HAP-1 (cell line): ENCODE data around the gene SLC25A26.
"Not testable (repeated sequence)": the region's sequence is repeated elsewhere in the genome, so short reads cannot be mapped to it uniquely, and the experiment has no call there.

Experiments used
- DNase-seq, 2 experiments: peaks; one replicate each; pipeline ENCODE4 v3.0.0-alpha.2; 2016 to 2020; ENCODE audit warnings: low spot score in 2 of 2
- H3K27me3 ChIP-seq: fragments of 250-450 bp; sonication (Bioruptor Pico); 2 replicates; pipeline ENCODE4 v1.5.1; 2020; ENCODE audit warnings: low read depth, mild to moderate bottlenecking, moderate library complexity
- H3K36me3 ChIP-seq: fragments of 250-450 bp; sonication (Bioruptor Pico); replicated peaks from 2 replicates; pipeline ENCODE4 v1.5.1; 2020; ENCODE audit warnings: mild to moderate bottlenecking
- H3K4me1 ChIP-seq: fragments of 250-450 bp; sonication (Bioruptor Pico); 2 replicates; pipeline ENCODE4 v1.5.1; 2020; ENCODE audit warnings: mild to moderate bottlenecking
- H3K4me3 ChIP-seq: fragments of 250-450 bp; sonication (Bioruptor Pico); 2 replicates; pipeline ENCODE4 v1.5.1; 2020; ENCODE audit warnings: mild to moderate bottlenecking, moderate library complexity
- H3K9me3 ChIP-seq: fragments of 250-450 bp; sonication (Bioruptor Pico); 2 replicates; pipeline ENCODE4 v1.5.1; 2020; ENCODE audit warnings: mild to moderate bottlenecking, moderate library complexity
- in situ Hi-C: fragments of 300-500 bp; cut with MboI; formaldehyde crosslinking; loops from 3 replicates; pipeline ENCODE4 v1.14.3; 2020; ENCODE audit warnings: low sequenced_read_pairs, inconsistent platforms, mixed read lengths

Gene SLC25A26

DNA sequence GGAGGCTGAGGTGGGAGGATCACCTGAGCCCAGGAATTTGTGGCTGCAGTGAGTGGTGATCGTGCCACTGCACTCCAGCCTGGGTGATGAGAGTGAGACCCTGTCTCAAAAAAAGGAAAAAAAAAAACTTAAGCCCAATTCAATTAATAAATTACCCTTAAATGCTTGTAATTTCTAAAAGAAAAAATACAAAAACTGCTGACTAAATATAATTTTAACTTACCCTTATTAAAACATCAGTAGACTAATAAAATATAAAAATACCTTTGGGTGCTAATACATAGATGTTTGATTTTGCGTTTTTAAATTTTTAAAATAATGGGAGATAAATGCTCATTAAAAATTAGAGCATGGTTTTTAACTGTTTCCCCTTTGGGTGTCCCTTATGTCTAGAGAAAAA, 17.5 kb upstream of the SLC25A26 start:
- H3K27me3 ChIP-seq: 0 out of 2 replicates have a peak, but pooled peaks cover 3% of the 10 kb centered on the region
- no peaks in the 10 kb centered on the region for H3K9me3 ChIP-seq
- DNase-seq: no peak
- H3K36me3 ChIP-seq: no peaks in the 10 kb centered on the region
- H3K4me3 ChIP-seq: no peak overlapping the region
- in situ Hi-C loops: no loop called here
- H3K4me1 ChIP-seq: no peaks in the 10 kb centered on the region

DNA sequence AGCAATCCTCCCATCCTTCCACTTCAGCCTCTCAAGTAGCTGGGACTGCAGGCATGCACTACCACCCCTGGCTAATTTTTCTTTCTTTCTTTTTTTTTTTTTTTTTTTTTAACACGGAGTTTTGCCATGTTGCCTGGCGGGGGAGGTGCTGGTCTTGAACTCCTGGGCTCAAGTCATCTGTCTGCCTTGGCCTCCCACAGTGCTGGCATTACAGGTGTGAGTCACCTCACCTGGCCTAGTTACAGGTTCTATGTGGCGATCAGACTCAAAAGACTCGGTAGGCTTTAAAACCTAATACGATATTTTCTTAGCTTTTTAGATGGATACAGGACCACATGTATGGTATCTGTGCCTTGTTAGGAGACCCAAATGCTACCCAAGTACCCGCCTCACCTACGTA, 14.0 kb upstream of the SLC25A26 start:
- in situ Hi-C loops: no loop called here
- H3K4me1 ChIP-seq: no peaks in the 10 kb centered on the region
- no peak overlapping the region for H3K4me3 ChIP-seq
- no peak for DNase-seq
- H3K9me3 ChIP-seq: no peaks in the 10 kb centered on the region
- no peaks in the 10 kb centered on the region for H3K36me3 ChIP-seq
- H3K27me3 ChIP-seq: 0 out of 2 replicates have a peak, but pooled peaks cover 3% of the 10 kb centered on the region

DNA sequence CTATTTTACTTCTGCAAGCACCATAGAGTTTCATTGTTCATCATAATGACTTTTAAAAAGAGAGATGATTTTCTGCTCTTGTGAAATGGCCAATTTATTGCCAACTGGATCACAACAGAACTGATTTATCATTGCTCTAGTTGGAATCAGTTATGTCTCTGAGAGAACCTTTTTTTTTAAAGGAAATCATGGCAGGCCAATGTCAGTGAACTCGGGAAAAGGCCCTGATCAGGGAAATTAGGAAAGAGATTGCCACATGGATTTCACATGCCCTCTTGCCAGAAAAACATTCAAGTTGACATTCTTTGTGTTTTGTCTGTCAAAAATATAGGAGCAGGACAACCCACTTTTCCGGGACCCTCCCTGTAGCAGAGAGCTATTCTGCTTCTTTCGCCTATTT, 12.6 kb upstream of the SLC25A26 start:
- Histone ChIP-seq H3K9me3 (no peaks in the 10 kb centered on the region), H3K4me1 (no peaks in the 10 kb centered on the region), H3K36me3 (no peaks in the 10 kb centered on the region), H3K27me3 (0 out of 2 replicates have a peak, but pooled peaks cover 3% of the 10 kb centered on the region), H3K4me3 (no peak overlapping the region)
- in situ Hi-C loops: no loop called here
- DNase-seq: no peak

DNA sequence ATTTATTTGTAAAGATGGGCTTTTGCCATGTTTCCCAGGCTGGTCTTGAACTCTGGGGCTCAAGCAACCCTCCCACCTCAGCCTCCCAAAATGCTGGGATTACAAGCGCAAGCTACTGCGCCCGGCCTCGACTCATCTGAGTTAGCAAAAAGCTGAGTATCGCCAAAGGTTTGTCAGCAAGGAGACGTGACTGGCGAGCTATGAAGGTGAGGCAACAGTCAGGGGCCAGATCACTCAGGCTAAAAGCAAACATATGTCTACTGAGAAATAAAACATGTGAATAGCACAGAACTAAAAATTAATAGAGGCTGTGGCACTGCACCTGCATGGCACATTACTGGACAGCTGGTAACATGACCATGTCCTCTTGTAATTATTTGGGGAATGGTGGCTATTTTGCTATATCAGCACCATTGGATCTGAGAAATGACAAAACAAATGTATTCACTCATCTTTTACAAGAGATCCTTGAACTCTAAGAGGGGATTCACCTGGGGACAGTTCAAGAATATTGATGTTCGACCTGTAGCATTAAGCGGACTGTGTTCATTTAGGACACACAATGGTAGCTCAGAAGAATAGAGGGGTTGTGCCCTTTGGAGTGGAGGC, 10.0 kb upstream of the SLC25A26 start:
- no peaks in the 10 kb centered on the region for H3K4me1 ChIP-seq
- in situ Hi-C loops: no loop called here
- no peak for DNase-seq
- no peaks in the 10 kb centered on the region for H3K36me3 ChIP-seq
- no peaks in the 10 kb centered on the region for H3K9me3 ChIP-seq
- H3K27me3 ChIP-seq: no peaks in the 10 kb centered on the region
- H3K4me3 ChIP-seq: no peak overlapping the region

DNA sequence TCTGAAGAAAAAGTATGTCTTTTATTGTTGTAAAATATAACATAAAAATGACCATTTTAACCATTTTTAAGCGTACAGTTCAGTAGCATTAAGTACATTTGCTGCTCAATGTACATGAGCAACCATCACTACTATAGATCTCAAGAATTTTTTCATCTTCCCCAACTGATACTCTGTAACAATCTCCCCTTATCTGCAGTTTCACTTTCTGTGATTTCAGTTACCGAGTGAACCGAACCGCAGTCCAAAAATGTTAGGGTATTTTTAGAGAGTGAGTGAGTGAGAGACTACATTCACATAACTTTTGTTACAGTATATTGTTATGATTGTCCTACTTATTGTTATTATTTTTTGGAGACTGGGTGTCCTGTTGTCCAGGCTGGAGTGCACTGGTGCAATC, 9.0 kb upstream of the SLC25A26 start:
- H3K27me3 ChIP-seq: no peaks in the 10 kb centered on the region
- no peaks in the 10 kb centered on the region for H3K4me1 ChIP-seq
- in situ Hi-C loops: no loop called here
- no peak for DNase-seq
- no peaks in the 10 kb centered on the region for H3K36me3 ChIP-seq
- H3K4me3 ChIP-seq: no peak overlapping the region
- H3K9me3 ChIP-seq: no peaks in the 10 kb centered on the region

DNA sequence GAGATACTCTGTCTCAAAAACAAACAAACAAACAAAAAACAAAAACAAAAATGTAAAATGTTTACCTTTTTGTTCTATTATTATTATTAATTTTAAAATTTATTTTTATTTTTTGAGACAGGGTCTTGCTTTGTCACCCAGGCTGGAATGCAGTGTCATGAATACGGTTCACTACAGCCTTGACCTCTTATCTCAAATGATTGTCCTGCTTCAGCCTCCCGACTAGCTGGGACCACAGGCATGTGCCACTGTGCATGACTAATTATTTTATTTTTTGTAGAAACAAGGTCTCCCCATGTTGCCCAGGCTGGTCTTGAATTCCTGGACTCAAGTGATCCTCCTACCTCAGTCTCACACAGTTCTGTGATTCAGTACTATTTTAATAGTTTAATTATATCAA, 5.7 kb upstream of the SLC25A26 start:
- Histone ChIP-seq H3K4me1 (no peaks in the 10 kb centered on the region), H3K4me3 (no peak overlapping the region), H3K9me3 (no peaks in the 10 kb centered on the region), H3K36me3 (no peaks in the 10 kb centered on the region), H3K27me3 (no peaks in the 10 kb centered on the region)
- in situ Hi-C loops: no loop called here
- DNase-seq: no peak

DNA sequence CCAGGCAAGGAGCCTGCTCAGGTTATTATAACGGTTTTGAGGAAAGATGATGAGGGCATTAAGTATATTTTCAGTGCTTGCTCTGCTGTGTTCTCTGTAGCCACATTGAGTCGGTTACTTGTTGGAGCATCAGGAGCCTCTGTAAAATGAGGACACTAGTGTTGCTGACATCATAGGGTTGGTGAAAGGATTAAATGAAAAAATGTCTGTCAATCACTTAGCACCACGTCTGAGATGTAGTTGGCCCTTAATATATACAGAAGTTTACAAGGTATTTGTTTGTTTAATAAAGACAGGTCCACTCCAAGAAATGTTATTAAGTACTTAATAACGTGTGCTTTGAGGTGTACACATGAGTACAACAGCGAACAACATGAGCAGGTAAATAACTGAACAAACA, 735 bp upstream of the SLC25A26 start:
- Histone ChIP-seq H3K36me3 (no peaks in the 10 kb centered on the region), H3K27me3 (no peaks in the 10 kb centered on the region), H3K4me1 (peaks cover 7% of the 10 kb centered on the region; the same call in 1 of the 2 replicates), H3K4me3 (peak overlapping the region; percentile 71), H3K9me3 (no peaks in the 10 kb centered on the region)
- no peak for DNase-seq
- in situ Hi-C loops: no loop called here

DNA sequence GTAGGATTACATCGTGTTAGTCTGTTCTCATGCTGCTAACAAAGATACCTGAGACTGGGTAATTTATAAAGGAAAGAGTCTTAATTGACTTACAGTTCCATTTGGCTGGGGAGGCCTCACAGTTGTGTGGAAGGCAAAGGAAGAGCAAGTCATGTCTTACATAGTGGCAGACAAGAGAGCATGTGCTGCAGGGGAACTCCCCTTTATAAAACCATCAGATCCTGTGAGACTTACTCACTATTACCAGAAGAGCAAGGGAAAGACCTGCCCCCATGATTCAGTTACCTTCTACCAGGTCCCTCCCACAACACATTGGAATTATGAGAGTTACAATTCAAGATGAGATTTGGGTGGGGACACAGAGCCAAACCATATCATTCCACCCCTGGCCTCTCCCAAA, 3.4 kb downstream of the SLC25A26 start:
- in situ Hi-C loops: no loop called here
- Histone ChIP-seq H3K4me3 (no peak overlapping the region), H3K27me3 (no peaks in the 10 kb centered on the region), H3K9me3 (no peaks in the 10 kb centered on the region), H3K36me3 (no peaks in the 10 kb centered on the region), H3K4me1 (peaks cover 7% of the 10 kb centered on the region; the same call in 1 of the 2 replicates)
- DNase-seq: no peak

DNA sequence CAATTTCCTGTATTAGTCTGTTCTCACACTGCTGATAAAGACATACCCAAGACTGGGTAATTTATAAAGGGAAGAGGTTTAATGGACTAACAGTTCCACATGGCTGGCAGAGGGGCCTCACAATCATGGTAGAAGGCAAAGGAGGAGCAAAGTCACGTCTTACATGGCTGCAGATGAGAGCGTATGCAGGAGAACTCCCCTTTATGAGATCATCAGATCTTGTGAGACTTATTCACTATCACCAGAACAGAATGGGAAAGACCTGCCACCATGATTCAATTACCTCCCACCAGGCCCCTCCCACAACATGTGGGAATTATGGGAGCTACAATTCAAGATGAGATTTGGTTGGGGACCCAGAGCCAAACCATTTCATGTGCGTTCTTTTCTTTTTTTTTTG, 5.3 kb downstream of the SLC25A26 start:
- H3K4me1 ChIP-seq, H3K36me3 ChIP-seq, H3K9me3 ChIP-seq, H3K4me3 ChIP-seq, DNase-seq, in situ Hi-C loops, H3K27me3 ChIP-seq: not testable (repeated sequence)

DNA sequence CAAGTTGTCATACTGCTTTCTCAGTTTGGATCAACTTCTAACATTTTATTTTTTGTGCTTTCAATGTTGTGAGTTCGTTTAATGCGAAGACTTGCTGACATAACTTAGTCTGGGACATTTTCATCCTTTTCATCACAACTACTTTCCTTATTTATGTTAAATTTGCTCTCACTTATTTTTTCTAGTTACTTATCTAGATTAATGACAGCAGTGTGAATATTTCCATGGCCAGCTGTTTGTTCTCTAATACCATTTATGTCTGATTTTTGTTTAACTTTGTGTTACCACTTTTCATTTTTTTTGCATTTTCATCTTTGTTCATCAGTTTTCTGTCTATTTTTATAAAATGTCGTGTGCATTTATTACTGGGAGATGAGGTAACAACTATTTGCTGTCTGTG, 6.2 kb downstream of the SLC25A26 start:
- in situ Hi-C loops: no loop called here
- no peak for DNase-seq
- no peaks in the 10 kb centered on the region for H3K27me3 ChIP-seq
- H3K4me3 ChIP-seq: no peak overlapping the region
- no peaks in the 10 kb centered on the region for H3K4me1 ChIP-seq
- no peaks in the 10 kb centered on the region for H3K9me3 ChIP-seq
- H3K36me3 ChIP-seq: no peaks in the 10 kb centered on the region

DNA sequence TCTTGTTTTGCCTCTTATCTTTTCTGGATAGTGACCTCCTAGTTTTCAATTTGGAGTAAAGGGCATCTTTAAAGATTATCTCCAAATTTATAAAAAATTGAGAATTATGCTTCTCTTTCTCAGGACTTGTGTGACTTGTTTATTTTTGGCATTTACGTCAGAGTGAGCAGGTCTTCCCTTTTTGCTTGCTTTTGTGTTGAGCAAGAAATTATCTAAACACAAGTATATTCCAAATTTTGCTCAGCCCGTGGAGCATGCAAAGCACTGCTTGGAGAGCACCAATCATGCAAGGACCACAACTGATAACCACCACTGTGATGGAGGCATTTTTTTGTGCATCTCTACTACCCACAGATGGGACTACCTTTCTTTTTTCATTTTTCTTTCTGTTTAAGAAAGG, 7.1 kb downstream of the SLC25A26 start:
- H3K4me1 ChIP-seq: no peaks in the 10 kb centered on the region
- in situ Hi-C loops: no loop called here
- no peak overlapping the region for H3K4me3 ChIP-seq
- no peaks in the 10 kb centered on the region for H3K36me3 ChIP-seq
- no peak for DNase-seq
- no peaks in the 10 kb centered on the region for H3K27me3 ChIP-seq
- H3K9me3 ChIP-seq: no peaks in the 10 kb centered on the region

DNA sequence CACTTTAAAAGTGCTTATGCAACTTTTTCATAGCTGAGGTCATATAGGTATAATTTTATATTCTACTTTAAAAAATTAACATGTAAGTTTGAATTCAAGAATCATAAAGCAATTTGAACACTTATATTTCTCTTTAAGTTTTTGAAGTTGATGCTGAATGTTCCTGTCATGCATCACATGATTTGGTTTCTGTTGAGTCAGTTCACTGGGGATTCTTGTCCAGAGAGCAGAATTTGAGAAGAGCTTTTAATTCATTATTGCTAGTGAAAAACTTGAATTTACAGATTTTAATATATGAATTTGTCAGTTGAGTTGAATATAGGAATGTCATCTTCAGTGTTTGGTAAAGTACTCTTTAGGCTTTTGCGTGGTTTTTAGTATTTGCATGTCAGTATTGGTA, 7.9 kb downstream of the SLC25A26 start:
- in situ Hi-C loops: no loop called here
- H3K4me3 ChIP-seq: no peak overlapping the region

DNA sequence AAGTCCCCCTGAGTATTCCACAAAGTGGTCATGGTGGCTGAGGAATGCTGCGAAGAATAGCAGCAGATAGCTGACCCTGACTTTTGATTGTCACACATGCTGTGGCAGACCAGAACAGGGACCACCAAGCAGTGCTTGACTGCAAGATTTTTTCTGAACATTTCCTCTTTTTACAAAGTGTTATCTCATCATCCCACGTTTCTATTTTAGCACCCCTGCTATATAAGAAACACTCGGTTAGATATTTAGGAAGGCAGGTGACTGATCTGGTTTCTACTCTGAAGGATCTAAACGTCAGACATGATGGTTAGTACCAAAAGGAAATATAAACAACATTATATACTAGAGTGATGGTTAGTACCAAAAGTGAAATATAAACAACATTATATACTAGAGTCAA, 9.1 kb downstream of the SLC25A26 start:
- no peaks in the 10 kb centered on the region for H3K4me1 ChIP-seq
- no peak for DNase-seq
- no peaks in the 10 kb centered on the region for H3K27me3 ChIP-seq
- in situ Hi-C loops: no loop called here
- no peak overlapping the region for H3K4me3 ChIP-seq
- no peaks in the 10 kb centered on the region for H3K36me3 ChIP-seq
- no peaks in the 10 kb centered on the region for H3K9me3 ChIP-seq

More for the DNA sequence above, 7.9 kb downstream of the SLC25A26 start:
- no peaks in the 10 kb centered on the region for H3K27me3 ChIP-seq
- H3K36me3 ChIP-seq: no peaks in the 10 kb centered on the region
- H3K9me3 ChIP-seq: no peaks in the 10 kb centered on the region
- H3K4me1 ChIP-seq: no peaks in the 10 kb centered on the region
- DNase-seq: no peak

DNA sequence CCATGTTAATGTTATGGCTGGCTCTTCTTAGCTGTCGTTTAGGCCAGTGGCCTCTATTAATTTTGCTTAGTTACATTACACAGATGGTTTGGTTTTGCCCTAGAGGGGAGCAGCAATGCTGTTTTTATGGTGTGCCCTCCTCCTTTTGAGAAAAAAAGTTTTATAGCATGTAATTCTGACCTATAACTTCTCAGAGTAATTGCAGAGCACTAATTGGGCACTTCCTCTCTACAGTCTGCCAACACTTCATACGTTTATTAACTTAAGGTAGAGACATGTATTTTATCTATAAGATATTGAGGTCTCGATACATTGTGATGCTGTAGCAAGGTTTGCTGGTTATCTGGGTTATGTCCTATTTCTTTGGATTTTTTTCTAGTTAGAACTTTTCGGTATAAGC, 12.2 kb downstream of the SLC25A26 start:
- H3K27me3 ChIP-seq: no peaks in the 10 kb centered on the region
- no peaks in the 10 kb centered on the region for H3K4me1 ChIP-seq
- no peaks in the 10 kb centered on the region for H3K36me3 ChIP-seq
- no peaks in the 10 kb centered on the region for H3K9me3 ChIP-seq
- in situ Hi-C loops: no loop called here
- no peak for DNase-seq
- H3K4me3 ChIP-seq: no peak overlapping the region

DNA sequence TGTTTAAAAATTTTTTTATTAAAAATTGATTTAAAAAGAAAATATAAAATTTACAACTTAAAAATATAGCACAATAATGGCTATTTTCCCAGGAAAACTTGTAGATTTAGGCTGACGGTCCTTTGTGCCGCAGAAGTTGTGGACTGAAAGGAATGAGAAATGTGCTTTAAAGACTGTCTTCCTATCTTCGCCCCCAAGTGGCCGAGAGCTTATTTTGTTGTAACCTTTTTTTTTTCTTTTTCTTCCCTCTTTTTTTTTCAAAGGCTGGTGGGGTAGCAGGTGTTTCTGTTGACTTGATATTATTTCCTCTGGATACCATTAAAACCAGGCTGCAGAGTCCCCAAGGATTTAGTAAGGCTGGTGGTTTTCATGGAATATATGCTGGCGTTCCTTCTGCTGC, 15.5 kb downstream of the SLC25A26 start:
- in situ Hi-C loops: no loop called here
- Histone ChIP-seq H3K27me3 (no peaks in the 10 kb centered on the region), H3K4me3 (no peak overlapping the region), H3K36me3 (no peaks in the 10 kb centered on the region), H3K4me1 (no peaks in the 10 kb centered on the region), H3K9me3 (no peaks in the 10 kb centered on the region)
- DNase-seq: peak in 1 of 2 experiments; percentile 11
